Neural cell (in vitro differentiated cells): Measurements from ENCODE around the gene ZNF729. TPM values are rescaled to one million over a fixed set of nuclear protein-coding genes. Genes with fewer than 3 reads are reported as not detected.

Experiments
- H2AFZ ChIP-seq: fragments of 200-600, 300-800 bp; sonication (generic), shearing (Covaris generic); 2 replicates; pipeline ENCODE4 v1.6.0; 2014; ENCODE audit warnings: low read depth, mild to moderate bottlenecking, antibody characterized with exemption, low read length, moderate library complexity
- H3F3A ChIP-seq: fragments of 200-600 bp; shearing (Covaris generic); 2 replicates; pipeline ENCODE4 v1.6.1; 2016; ENCODE audit warnings: mild to moderate bottlenecking, moderate library complexity, mixed read lengths, antibody characterized with exemption, low read length; ENCODE audit not compliant: insufficient read depth, poor library complexity, severe bottlenecking
- H3K27ac ChIP-seq: fragments of 200-600, 300-800 bp; sonication (generic), shearing (Covaris generic); 2 replicates; pipeline ENCODE4 v1.5.1; 2014; ENCODE audit warnings: mild to moderate bottlenecking, low read length, moderate library complexity
- H3K27me3 ChIP-seq: fragments of 300-800, 200-600 bp; sonication (generic), shearing (Covaris generic); 2 replicates; pipeline ENCODE4 v1.6.0; 2014; ENCODE audit warnings: mild to moderate bottlenecking, low read depth, low read length, moderate library complexity; ENCODE audit not compliant: insufficient read depth
- H3K36me3 ChIP-seq: fragments of 300-800, 200-600 bp; sonication (generic), shearing (Covaris generic); 2 replicates; pipeline ENCODE4 v1.5.1; 2014; ENCODE audit warnings: mild to moderate bottlenecking, antibody characterized with exemption, low read length, moderate library complexity; ENCODE audit not compliant: insufficient read depth
- H3K4me2 ChIP-seq: fragments of 300-800, 200-600 bp; sonication (generic), shearing (Covaris generic); 2 replicates; pipeline ENCODE4 v1.6.0; 2014; ENCODE audit warnings: mild to moderate bottlenecking, low read length
- H3K4me3 ChIP-seq: fragments of 300-800, 200-600 bp; sonication (generic), shearing (Covaris generic); 2 replicates; pipeline ENCODE4 v1.5.1; 2014; ENCODE audit warnings: mild to moderate bottlenecking, low read length, moderate library complexity
- H3K79me2 ChIP-seq: fragments of 200-600 bp; shearing (Covaris generic); replicated peaks from 2 replicates; pipeline ENCODE4 v1.6.0; 2014; ENCODE audit warnings: mild to moderate bottlenecking, low read length, moderate library complexity; ENCODE audit not compliant: insufficient read depth
- H3K9ac ChIP-seq: fragments of 300-800, 200-600 bp; sonication (generic), shearing (Covaris generic); 2 replicates; pipeline ENCODE4 v1.6.1; 2016; ENCODE audit warnings: mild to moderate bottlenecking, low read length, mixed read lengths
- H3K9me2 ChIP-seq: fragments of 200-600 bp; shearing (Covaris generic); 2 replicates; pipeline ENCODE4 v1.6.1; 2016; ENCODE audit warnings: mild to moderate bottlenecking, low read length, mixed read lengths; ENCODE audit not compliant: insufficient read depth
- H3K9me3 ChIP-seq: fragments of 200-600, 300-800 bp; sonication (generic), shearing (Covaris generic); 2 replicates; pipeline ENCODE4 v1.6.1; 2016; ENCODE audit warnings: mild to moderate bottlenecking, mixed run types, low read length, moderate library complexity, mixed read lengths
- H4K20me1 ChIP-seq: fragments of 200-600 bp; shearing (Covaris generic); 2 replicates; pipeline ENCODE4 v1.6.1; 2016; ENCODE audit warnings: mild to moderate bottlenecking, mixed run types; ENCODE audit not compliant: insufficient read depth
- EP300 ChIP-seq: fragments of 450-650 bp; conservative IDR thresholded peaks from 2 replicates; pipeline ENCODE4 v1.6.1; 2014; ENCODE audit warnings: antibody characterized with exemption, mild to moderate bottlenecking, moderate library complexity; ENCODE audit not compliant: poor library complexity, severe bottlenecking
- EZH2 ChIP-seq: fragments of 200-600, 300-800 bp; shearing (Covaris generic), sonication (generic); IDR thresholded peaks from 2 replicates; pipeline ENCODE4 v1.6.1; 2014; ENCODE audit warnings: antibody characterized with exemption, low read length, borderline replicate concordance, mild to moderate bottlenecking; ENCODE audit not compliant: insufficient read depth, poor library complexity, severe bottlenecking
- MXI1 ChIP-seq: fragments of 450-650 bp; conservative IDR thresholded peaks from 2 replicates; pipeline ENCODE4 v1.6.1; 2014; ENCODE audit warnings: antibody characterized with exemption, mild to moderate bottlenecking; ENCODE audit not compliant: poor library complexity, severe bottlenecking
- POLR2AphosphoS5 ChIP-seq: IDR thresholded peaks from 2 replicates; pipeline ENCODE4 v1.6.1; 2012
- RAD21 ChIP-seq: fragments of 450-650 bp; conservative IDR thresholded peaks from 2 replicates; pipeline ENCODE4 v1.6.1; 2014; ENCODE audit warnings: antibody characterized with exemption, mild to moderate bottlenecking, moderate library complexity
- SMC3 ChIP-seq: fragments of 450-650 bp; conservative IDR thresholded peaks from 2 replicates; pipeline ENCODE4 v1.6.1; 2014; ENCODE audit warnings: antibody characterized with exemption, mild to moderate bottlenecking, moderate library complexity; ENCODE audit not compliant: poor library complexity
- TAF1 ChIP-seq: IDR thresholded peaks from 2 replicates; pipeline ENCODE4 v1.6.1; 2012; ENCODE audit warnings: low read depth
- polyA plus RNA-seq: library from polyadenylated mRNA; depleted of rRNA; stranded (reverse); fragments of >200 nt; gene quantifications from 2 replicates; pipeline ENCODE4 v1.2.3, GENCODE V29; 2014
- TF ChIP-seq, protein P1 (sequence below): IDR thresholded peaks from 2 replicates; pipeline ENCODE4 v1.6.1; 2012; ENCODE audit warnings: borderline replicate concordance
- TF ChIP-seq, protein P2 (sequence below): fragments of 450-650 bp; IDR thresholded peaks from 2 replicates; pipeline ENCODE4 v1.5.1; 2014; ENCODE audit warnings: antibody characterized with exemption, mild to moderate bottlenecking, moderate library complexity; ENCODE audit not compliant: poor library complexity, severe bottlenecking

The ZNF729 gene
- polyA plus RNA-seq, 1 donor from 2014 or later, result 0.09 TPM

DNA sequence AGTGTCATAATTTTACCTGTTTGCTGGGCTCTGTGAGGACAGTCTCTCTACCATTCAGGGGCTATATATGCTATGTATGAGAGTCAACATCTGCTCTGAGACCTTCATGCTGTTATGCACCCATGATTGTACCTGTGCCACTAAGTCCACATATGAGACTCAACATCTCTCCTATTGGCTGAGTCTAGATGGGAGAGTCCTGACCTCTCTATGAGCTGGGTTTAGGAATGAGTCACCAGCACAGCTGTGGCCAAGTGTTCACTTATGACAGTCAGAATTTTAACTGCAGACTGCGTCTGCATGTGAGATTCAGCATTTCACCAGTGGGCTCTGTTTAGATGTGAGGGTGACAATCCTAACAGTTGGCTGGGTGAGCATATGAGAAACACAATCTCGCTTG, 49.5 kb downstream of the ZNF729 start:
- TF ChIP-seq POLR2AphosphoS5 (no peak), RAD21 (no peak), EZH2 (no peak), TAF1 (no peak), MXI1 (no peak), SMC3 (no peak), EP300 (no peak)
- TF ChIP-seq, protein P1, sequence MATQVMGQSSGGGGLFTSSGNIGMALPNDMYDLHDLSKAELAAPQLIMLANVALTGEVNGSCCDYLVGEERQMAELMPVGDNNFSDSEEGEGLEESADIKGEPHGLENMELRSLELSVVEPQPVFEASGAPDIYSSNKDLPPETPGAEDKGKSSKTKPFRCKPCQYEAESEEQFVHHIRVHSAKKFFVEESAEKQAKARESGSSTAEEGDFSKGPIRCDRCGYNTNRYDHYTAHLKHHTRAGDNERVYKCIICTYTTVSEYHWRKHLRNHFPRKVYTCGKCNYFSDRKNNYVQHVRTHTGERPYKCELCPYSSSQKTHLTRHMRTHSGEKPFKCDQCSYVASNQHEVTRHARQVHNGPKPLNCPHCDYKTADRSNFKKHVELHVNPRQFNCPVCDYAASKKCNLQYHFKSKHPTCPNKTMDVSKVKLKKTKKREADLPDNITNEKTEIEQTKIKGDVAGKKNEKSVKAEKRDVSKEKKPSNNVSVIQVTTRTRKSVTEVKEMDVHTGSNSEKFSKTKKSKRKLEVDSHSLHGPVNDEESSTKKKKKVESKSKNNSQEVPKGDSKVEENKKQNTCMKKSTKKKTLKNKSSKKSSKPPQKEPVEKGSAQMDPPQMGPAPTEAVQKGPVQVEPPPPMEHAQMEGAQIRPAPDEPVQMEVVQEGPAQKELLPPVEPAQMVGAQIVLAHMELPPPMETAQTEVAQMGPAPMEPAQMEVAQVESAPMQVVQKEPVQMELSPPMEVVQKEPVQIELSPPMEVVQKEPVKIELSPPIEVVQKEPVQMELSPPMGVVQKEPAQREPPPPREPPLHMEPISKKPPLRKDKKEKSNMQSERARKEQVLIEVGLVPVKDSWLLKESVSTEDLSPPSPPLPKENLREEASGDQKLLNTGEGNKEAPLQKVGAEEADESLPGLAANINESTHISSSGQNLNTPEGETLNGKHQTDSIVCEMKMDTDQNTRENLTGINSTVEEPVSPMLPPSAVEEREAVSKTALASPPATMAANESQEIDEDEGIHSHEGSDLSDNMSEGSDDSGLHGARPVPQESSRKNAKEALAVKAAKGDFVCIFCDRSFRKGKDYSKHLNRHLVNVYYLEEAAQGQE, result no peak
- TF ChIP-seq, protein P2, sequence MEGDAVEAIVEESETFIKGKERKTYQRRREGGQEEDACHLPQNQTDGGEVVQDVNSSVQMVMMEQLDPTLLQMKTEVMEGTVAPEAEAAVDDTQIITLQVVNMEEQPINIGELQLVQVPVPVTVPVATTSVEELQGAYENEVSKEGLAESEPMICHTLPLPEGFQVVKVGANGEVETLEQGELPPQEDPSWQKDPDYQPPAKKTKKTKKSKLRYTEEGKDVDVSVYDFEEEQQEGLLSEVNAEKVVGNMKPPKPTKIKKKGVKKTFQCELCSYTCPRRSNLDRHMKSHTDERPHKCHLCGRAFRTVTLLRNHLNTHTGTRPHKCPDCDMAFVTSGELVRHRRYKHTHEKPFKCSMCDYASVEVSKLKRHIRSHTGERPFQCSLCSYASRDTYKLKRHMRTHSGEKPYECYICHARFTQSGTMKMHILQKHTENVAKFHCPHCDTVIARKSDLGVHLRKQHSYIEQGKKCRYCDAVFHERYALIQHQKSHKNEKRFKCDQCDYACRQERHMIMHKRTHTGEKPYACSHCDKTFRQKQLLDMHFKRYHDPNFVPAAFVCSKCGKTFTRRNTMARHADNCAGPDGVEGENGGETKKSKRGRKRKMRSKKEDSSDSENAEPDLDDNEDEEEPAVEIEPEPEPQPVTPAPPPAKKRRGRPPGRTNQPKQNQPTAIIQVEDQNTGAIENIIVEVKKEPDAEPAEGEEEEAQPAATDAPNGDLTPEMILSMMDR, result no peak
- Histone ChIP-seq H3K27me3 (no peaks in the 10 kb centered on the region), H3K9ac (no peak overlapping the region), H3K9me3 (peaks cover 5% of the 10 kb centered on the region), H3F3A (no peaks in the 10 kb centered on the region), H3K4me2 (no peak overlapping the region), H3K27ac (no peak overlapping the region), H4K20me1 (no peaks in the 10 kb centered on the region), H3K9me2 (no peaks in the 10 kb centered on the region), H2AFZ (no peak overlapping the region), H3K4me3 (no peak overlapping the region), H3K36me3 (no peaks in the 10 kb centered on the region), H3K79me2 (no peaks in the 10 kb centered on the region)

DNA sequence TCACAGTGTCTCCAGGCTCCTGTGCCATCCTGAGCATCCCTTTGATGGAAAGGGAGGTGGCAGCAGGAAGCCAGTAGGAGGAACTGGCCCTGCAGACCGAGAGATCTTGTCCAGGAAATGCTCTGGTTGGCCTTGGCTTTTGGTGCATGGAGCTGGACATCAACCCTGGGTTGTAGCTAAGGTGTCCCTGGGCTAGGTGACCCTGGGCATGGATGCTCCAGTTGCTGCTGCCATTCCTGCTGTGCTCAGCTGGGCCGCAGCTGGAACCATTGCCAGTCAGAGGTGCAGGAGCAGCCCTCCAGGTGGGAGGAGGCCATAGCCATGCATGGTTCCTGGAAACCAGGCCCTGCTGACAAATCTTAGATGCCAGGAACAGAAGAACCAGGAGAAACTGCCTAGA, 68.4 kb downstream of the ZNF729 start:
- H2AFZ ChIP-seq, result no peak overlapping the region
- H3K79me2 ChIP-seq, result no peaks in the 10 kb centered on the region
- H3K4me3 ChIP-seq, result no peak overlapping the region
- H3K9me2 ChIP-seq, result no peaks in the 10 kb centered on the region
- no peaks in the 10 kb centered on the region for H3F3A ChIP-seq
- H3K27me3 ChIP-seq, result no peaks in the 10 kb centered on the region
- no peak overlapping the region for H3K9ac ChIP-seq
- H3K36me3 ChIP-seq, result no peaks in the 10 kb centered on the region
- peaks cover 3% of the 10 kb centered on the region for H3K9me3 ChIP-seq
- TF ChIP-seq MXI1 (no peak), TAF1 (no peak), SMC3 (no peak), POLR2AphosphoS5 (no peak), RAD21 (no peak), EP300 (no peak), EZH2 (no peak)
- TF ChIP-seq, protein P2, result no peak
- TF ChIP-seq, protein P1, result no peak
- no peak overlapping the region for H3K27ac ChIP-seq
- no peak overlapping the region for H3K4me2 ChIP-seq
- no peaks in the 10 kb centered on the region for H4K20me1 ChIP-seq
